ENCODE measurements around the gene MCM6.

GRCh38 chr2:135838502-135838901, 37.7 kb downstream of the MCM6 start:
- TF ChIP-seq EZH2phosphoT487 (IDR thresholded peaks at IDR 0.05), result no peak
- no peak for TF ChIP-seq CTCF (IDR thresholded peaks at IDR 0.05)
- no peak for TF ChIP-seq EZH2 (IDR thresholded peaks at IDR 0.05)

Data from neural progenitor cell (in vitro differentiated cells).